HepG2 (cell line): ENCODE results near the gene RIPK1. TPM values are rescaled to one million over a fixed set of nuclear protein-coding genes. Genes with fewer than 3 reads are reported as not detected.
A peak's percentile ranks its signal among the peaks of the same experiment; 100 is the strongest.

Source experiments
- ATAC-seq: fragments of 200-7000 bp; cut with Tn5 transposase; 3 replicates; pipeline ENCODE4 v1.9.1; 2020; ENCODE audit warnings: mild to moderate bottlenecking, moderate library complexity
- BruUV-seq: library from RNA; stranded (reverse); fragments of 400-500 nt; replicated peaks from 2 replicates; lab custom pipeline; 2021; lab: Mats Ljungman, UMichigan
- CTCF ChIA-PET: fragments of 300-600 bp; formaldehyde crosslinking; extraction: SDS; loops from one replicate; lab custom pipeline; 2021; ENCODE audit warnings: low total read pairs, inconsistent platforms, low intra/inter-chr PET ratio; lab: Yijun Ruan, JAX
- POLR2A ChIA-PET: fragments of 350-600 bp; sonication (Branson Sonifier 250); formaldehyde crosslinking; loops from one replicate; lab custom pipeline; 2020; ENCODE audit warnings: antibody characterized with exemption, inconsistent platforms; lab: Yijun Ruan, JAX
- DNase-seq: peaks from one replicate; pipeline ENCODE4 v3.0.0-alpha.2; 2015; ENCODE audit warnings: low spot score
- FAIRE-seq: peaks from 3 replicates; lab custom pipeline; 2011; peaks lifted over from hg19 to GRCh38; lab: Jason Lieb, UNC
- H2AFZ ChIP-seq: one replicate; pipeline ENCODE4 v1.6.1; 2011; ENCODE audit warnings: low read length, inconsistent platforms
- H3K27ac ChIP-seq: fragments of 300-600 bp; 3 replicates; pipeline ENCODE4 v1.8.0; 2011; ENCODE audit warnings: mixed run types, mild to moderate bottlenecking, mixed read lengths, low read length, inconsistent platforms; ENCODE audit not compliant: insufficient read depth; ENCODE audit errors: extremely low read length
- H3K27me3 ChIP-seq, 2 experiments: fragments of 200-600 bp in 1 of 2; 2 replicates in 1 of 2; 3 replicates in 1 of 2; pipeline versions ENCODE4 v1.6.0 to v1.8.0; 2011; ENCODE audit warnings: low read length in 2 of 2, mild to moderate bottlenecking in 2 of 2, moderate library complexity in 2 of 2, inconsistent platforms in 1 of 2; ENCODE audit not compliant: insufficient read depth in 2 of 2, control insufficient read depth in 1 of 2
- H3K36me3 ChIP-seq, 2 experiments: fragments of 200-600 bp in 1 of 2; replicated peaks in 1 of 2; 2 replicates in 1 of 2; 3 replicates in 1 of 2; pipeline versions ENCODE4 v1.5.1 to v1.8.0; 2011; ENCODE audit warnings: low read length in 2 of 2, inconsistent platforms in 1 of 2; ENCODE audit not compliant: insufficient read depth in 2 of 2, control insufficient read depth in 1 of 2
- H3K4me1 ChIP-seq: 2 replicates; pipeline ENCODE4 v1.5.1; 2012; ENCODE audit warnings: low read length, inconsistent platforms; ENCODE audit not compliant: insufficient read depth
- H3K4me2 ChIP-seq: 2 replicates; pipeline ENCODE4 v1.6.0; 2011; ENCODE audit warnings: low read depth, low read length, inconsistent platforms
- H3K4me3 ChIP-seq, 3 experiments: fragments of 200-600 bp in 1 of 3; sonication (generic), shearing (Covaris generic) in 1 of 3; replicated peaks in 1 of 3; 2 replicates each; pipeline ENCODE4 v1.5.1; 2011 to 2016; ENCODE audit warnings: low read length in 3 of 3, inconsistent platforms in 2 of 3, low read depth in 2 of 3, mild to moderate bottlenecking in 2 of 3, control low read depth in 1 of 3, mixed read lengths in 1 of 3; ENCODE audit not compliant: insufficient read depth in 1 of 3
- H3K79me2 ChIP-seq: one replicate; pipeline ENCODE4 v1.6.1; 2011; ENCODE audit warnings: low read length, inconsistent platforms; ENCODE audit not compliant: insufficient read depth
- H3K9ac ChIP-seq: 2 replicates; pipeline ENCODE4 v1.6.0; 2011; ENCODE audit warnings: mild to moderate bottlenecking, low read depth, low read length, inconsistent platforms; ENCODE audit not compliant: insufficient read depth
- H3K9me3 ChIP-seq: 2 replicates; pipeline ENCODE4 v1.5.1; 2012; ENCODE audit warnings: mild to moderate bottlenecking, low read length
- H4K20me1 ChIP-seq: 2 replicates; pipeline ENCODE4 v1.6.0; 2011; ENCODE audit warnings: inconsistent platforms, mild to moderate bottlenecking, low read length, moderate library complexity; ENCODE audit not compliant: insufficient read depth
- GATAD1 ChIP-seq: IDR thresholded peaks from 2 replicates; pipeline ENCODE4 v1.6.1; 2016; ENCODE audit warnings: missing genetic modification reagents, missing compliant biosample characterization
- ISL2 ChIP-seq: sonication (generic); formaldehyde crosslinking; IDR thresholded peaks from 2 replicates; pipeline ENCODE4 v1.5.0; 2020; ENCODE audit warnings: missing genetic modification reagents
- PRPF4 ChIP-seq: fragments of 200-400 bp; formaldehyde crosslinking; IDR thresholded peaks from 2 replicates; pipeline ENCODE4 v1.6.1; 2016; ENCODE audit warnings: low read length, low read depth; ENCODE audit not compliant: poor library complexity, severe bottlenecking
- RBM22 ChIP-seq: fragments of 200-400 bp; formaldehyde crosslinking; optimal IDR thresholded peaks from 2 replicates; pipeline ENCODE3; 2017; ENCODE audit warnings: mild to moderate bottlenecking, low read length, moderate library complexity
- SAP130 ChIP-seq: IDR thresholded peaks from 2 replicates; pipeline ENCODE4 v1.6.1; 2016; ENCODE audit warnings: low read depth
- ZNF670 ChIP-seq: sonication (generic); formaldehyde crosslinking; IDR thresholded peaks from 2 replicates; pipeline ENCODE4 v1.8.0; 2022; ENCODE audit warnings: mild to moderate bottlenecking, missing genetic modification reagents, borderline replicate concordance
- ZNF850 ChIP-seq: sonication (generic); formaldehyde crosslinking; conservative IDR thresholded peaks from 2 replicates; pipeline ENCODE4 v1.9.0; 2021; ENCODE audit warnings: mild to moderate bottlenecking, missing genetic modification reagents
- WGBS: methylation state at CpG from one replicate; pipeline ENCODE4 v1.1.6; 2017; ENCODE audit warnings: low lambda C conversion rate; 5-methylcytosine and 5-hydroxymethylcytosine counted together
- in situ Hi-C: cut with HindIII; loops from 2 replicates; pipeline ENCODE4 v1.10.0; 2017; ENCODE audit warnings: low pct_unique_long_range_greater_than_20kb; ENCODE audit not compliant: extremely low pct_ligation_motif_present
- intact Hi-C: fragments of 100-400 bp; cut with micrococcal nuclease; formaldehyde crosslinking; loops from one replicate; pipeline ENCODE4 v1.10.0; 2022; ENCODE audit not compliant: unreplicated experiment
- polyA plus RNA-seq, 8 experiments: library from polyadenylated mRNA; depleted of rRNA in 3 of 8; stranded (reverse) in 7 of 8; unstranded in 1 of 8; fragments of >200 nt; fragmentation: Illumina TruSeq in 4 of 8; extraction: Trizol in 4 of 8; gene quantifications; 2 replicates each; pipeline versions ENCODE4 v1.2.1 to v1.2.3, GENCODE V29; 2011 to 2016; ENCODE audit warnings: low read depth in 4 of 8, missing spikeins in 1 of 8, mixed read lengths in 1 of 8; ENCODE audit not compliant: insufficient read depth in 1 of 8
- total RNA-seq, 5 experiments: library from RNA; depleted of rRNA; stranded (reverse); fragments of >200 nt; fragmentation: Illumina TruSeq; extraction: Trizol; gene quantifications; 2 replicates each; pipeline ENCODE4 v1.2.3, GENCODE V29; 2016; ENCODE audit warnings: low read depth in 1 of 5
- TF ChIP-seq, protein P1 (sequence below): sonication (generic); formaldehyde crosslinking; conservative IDR thresholded peaks from 2 replicates; pipeline ENCODE4 v1.8.0; 2022; ENCODE audit warnings: mild to moderate bottlenecking, moderate library complexity, missing genetic modification reagents
- TF ChIP-seq, protein P2 (sequence below): IDR thresholded peaks from 2 replicates; pipeline ENCODE4 v1.6.1; 2018; ENCODE audit warnings: missing genetic modification reagents, mild to moderate bottlenecking, missing compliant biosample characterization
- TF ChIP-seq, protein P3 (sequence below): sonication (generic); formaldehyde crosslinking; IDR thresholded peaks from 2 replicates; pipeline ENCODE4 v1.5.1; 2020; ENCODE audit warnings: mild to moderate bottlenecking, missing genetic modification reagents, borderline replicate concordance

The RIPK1 gene
- total and polyA plus RNA-seq, 2 of the 13 experiments (the other 11 are each of a cell fraction or from before 2014, with no cell fraction given): 9.0 to 10.3 TPM

DNA sequence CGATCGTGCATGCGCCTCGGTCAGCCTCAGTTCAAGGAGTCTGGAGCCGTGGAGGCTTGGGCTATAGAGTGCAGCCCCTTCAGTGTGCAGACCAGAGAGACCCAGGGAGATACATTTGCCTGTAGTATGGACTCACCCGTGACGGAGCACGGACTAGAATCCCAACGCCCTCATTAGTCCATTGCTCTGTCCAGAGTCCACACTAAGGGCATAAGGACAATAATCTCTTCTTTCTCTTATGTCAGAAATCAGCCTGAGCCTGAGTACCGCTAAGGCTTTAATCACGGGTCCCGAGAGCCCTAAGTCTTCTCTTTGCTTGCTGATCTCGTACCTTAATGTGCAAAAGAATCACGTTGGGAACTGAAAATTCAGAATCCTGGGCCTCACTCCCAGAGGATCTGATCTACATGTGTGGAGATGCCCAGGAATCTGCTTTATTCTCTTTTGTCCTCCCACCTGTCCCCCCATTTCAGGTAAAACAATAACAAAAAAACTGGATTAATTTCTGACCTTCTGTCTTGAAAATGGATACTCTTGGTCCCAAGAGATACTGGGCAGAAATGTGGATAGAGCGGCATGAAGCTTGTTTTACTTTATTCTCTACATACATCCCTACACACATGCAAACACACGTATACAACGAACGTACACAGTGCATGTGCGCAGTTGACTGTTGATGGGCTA lies 50.9 kb downstream of the RIPK1 start:
- intact Hi-C loops (loop anchor here (2.0 to 10.0 kb wide), 4 partner anchors 20 to 132 kb away; partner anchors contain the start of gene RIPK1), in situ Hi-C loops (no loop called here)
- Histone ChIP-seq H3K9ac (peak overlapping the region; percentile 87), H3K36me3 (peaks cover 0 to 6% of the 10 kb centered on the region in 2 experiments; a peak in 3 of 5 replicates), H2AFZ (no peak overlapping the region), H3K27me3 (no peaks in the 10 kb centered on the region; a peak in 1 of 5 replicates), H3K79me2 (peaks cover 11% of the 10 kb centered on the region), H3K27ac (peak overlapping the region; percentile 88), H3K4me2 (peak overlapping the region; percentile 87), H3K4me3 (peak overlapping the region; percentile 82 to 84 (median 84)), H4K20me1 (no peaks in the 10 kb centered on the region), H3K9me3 (no peaks in the 10 kb centered on the region), H3K4me1 (peaks cover 35% of the 10 kb centered on the region)
- ChIA-PET POLR2A (interaction anchor here (0.7 to 3.3 kb wide), 20 partner anchors 11 to 278 kb away, joined by 3 to 21 read pairs (median 6); partner anchors contain the start of genes NQO2, PSMG4, RIPK1 and SERPINB1), CTCF (no interaction called here)
- ATAC-seq (peak; percentile 87), FAIRE-seq (peak; percentile 44), DNase-seq (peak; percentile 84)
- BruUV-seq: TSS peak; percentile 60
- 17% methylated on average over 18 of the region's 19 CpGs for WGBS
- TF ChIP-seq GATAD1 (0 out of 2 replicates have a peak, but pooled peaks have one; percentile 34), ISL2 (CRISPR knock-in tag) (no peak), RBM22 (peak; percentile 29), PRPF4 (peak; percentile 62), ZNF850 (peak; percentile 36; the same call in 1 of the 2 replicates), SAP130 (CRISPR knock-in tag) (peak; percentile 8; the same call in 1 of the 2 replicates), ZNF670 (CRISPR knock-in tag) (0 out of 2 replicates have a peak, but pooled peaks have one; percentile 82)
- TF ChIP-seq, protein P1, sequence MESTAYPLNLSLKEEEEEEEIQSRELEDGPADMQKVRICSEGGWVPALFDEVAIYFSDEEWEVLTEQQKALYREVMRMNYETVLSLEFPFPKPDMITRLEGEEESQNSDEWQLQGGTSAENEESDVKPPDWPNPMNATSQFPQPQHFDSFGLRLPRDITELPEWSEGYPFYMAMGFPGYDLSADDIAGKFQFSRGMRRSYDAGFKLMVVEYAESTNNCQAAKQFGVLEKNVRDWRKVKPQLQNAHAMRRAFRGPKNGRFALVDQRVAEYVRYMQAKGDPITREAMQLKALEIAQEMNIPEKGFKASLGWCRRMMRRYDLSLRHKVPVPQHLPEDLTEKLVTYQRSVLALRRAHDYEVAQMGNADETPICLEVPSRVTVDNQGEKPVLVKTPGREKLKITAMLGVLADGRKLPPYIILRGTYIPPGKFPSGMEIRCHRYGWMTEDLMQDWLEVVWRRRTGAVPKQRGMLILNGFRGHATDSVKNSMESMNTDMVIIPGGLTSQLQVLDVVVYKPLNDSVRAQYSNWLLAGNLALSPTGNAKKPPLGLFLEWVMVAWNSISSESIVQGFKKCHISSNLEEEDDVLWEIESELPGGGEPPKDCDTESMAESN (CRISPR knock-in tag): no peak
- TF ChIP-seq, protein P2, sequence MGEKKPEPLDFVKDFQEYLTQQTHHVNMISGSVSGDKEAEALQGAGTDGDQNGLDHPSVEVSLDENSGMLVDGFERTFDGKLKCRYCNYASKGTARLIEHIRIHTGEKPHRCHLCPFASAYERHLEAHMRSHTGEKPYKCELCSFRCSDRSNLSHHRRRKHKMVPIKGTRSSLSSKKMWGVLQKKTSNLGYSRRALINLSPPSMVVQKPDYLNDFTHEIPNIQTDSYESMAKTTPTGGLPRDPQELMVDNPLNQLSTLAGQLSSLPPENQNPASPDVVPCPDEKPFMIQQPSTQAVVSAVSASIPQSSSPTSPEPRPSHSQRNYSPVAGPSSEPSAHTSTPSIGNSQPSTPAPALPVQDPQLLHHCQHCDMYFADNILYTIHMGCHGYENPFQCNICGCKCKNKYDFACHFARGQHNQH: peak; percentile 17; the same call in 1 of the 2 replicates
- TF ChIP-seq, protein P3, sequence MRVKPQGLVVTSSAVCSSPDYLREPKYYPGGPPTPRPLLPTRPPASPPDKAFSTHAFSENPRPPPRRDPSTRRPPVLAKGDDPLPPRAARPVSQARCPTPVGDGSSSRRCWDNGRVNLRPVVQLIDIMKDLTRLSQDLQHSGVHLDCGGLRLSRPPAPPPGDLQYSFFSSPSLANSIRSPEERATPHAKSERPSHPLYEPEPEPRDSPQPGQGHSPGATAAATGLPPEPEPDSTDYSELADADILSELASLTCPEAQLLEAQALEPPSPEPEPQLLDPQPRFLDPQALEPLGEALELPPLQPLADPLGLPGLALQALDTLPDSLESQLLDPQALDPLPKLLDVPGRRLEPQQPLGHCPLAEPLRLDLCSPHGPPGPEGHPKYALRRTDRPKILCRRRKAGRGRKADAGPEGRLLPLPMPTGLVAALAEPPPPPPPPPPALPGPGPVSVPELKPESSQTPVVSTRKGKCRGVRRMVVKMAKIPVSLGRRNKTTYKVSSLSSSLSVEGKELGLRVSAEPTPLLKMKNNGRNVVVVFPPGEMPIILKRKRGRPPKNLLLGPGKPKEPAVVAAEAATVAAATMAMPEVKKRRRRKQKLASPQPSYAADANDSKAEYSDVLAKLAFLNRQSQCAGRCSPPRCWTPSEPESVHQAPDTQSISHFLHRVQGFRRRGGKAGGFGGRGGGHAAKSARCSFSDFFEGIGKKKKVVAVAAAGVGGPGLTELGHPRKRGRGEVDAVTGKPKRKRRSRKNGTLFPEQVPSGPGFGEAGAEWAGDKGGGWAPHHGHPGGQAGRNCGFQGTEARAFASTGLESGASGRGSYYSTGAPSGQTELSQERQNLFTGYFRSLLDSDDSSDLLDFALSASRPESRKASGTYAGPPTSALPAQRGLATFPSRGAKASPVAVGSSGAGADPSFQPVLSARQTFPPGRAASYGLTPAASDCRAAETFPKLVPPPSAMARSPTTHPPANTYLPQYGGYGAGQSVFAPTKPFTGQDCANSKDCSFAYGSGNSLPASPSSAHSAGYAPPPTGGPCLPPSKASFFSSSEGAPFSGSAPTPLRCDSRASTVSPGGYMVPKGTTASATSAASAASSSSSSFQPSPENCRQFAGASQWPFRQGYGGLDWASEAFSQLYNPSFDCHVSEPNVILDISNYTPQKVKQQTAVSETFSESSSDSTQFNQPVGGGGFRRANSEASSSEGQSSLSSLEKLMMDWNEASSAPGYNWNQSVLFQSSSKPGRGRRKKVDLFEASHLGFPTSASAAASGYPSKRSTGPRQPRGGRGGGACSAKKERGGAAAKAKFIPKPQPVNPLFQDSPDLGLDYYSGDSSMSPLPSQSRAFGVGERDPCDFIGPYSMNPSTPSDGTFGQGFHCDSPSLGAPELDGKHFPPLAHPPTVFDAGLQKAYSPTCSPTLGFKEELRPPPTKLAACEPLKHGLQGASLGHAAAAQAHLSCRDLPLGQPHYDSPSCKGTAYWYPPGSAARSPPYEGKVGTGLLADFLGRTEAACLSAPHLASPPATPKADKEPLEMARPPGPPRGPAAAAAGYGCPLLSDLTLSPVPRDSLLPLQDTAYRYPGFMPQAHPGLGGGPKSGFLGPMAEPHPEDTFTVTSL (CRISPR knock-in tag): peak; percentile 61; the same call in 1 of the 2 replicates
